GM12878 (cell line): ENCODE results near the gene LRRTM3.

Source experiments
- CTCF ChIP-seq, 3 experiments: IDR thresholded peaks in 2 of 3; conservative IDR thresholded peaks in 1 of 3; 2 replicates each; pipeline ENCODE4 v1.5.1; 2011; ENCODE audit warnings: low read depth in 3 of 3, low read length in 3 of 3, mild to moderate bottlenecking in 3 of 3, control low read depth in 2 of 3, moderate library complexity in 2 of 3, inconsistent platforms in 1 of 3, mixed read lengths in 1 of 3; ENCODE audit not compliant: control insufficient read depth in 2 of 3, insufficient read depth in 1 of 3; ENCODE audit errors: extremely low read depth in 1 of 3
- EZH2 ChIP-seq: IDR thresholded peaks from 2 replicates; pipeline ENCODE4 v1.6.1; 2012; ENCODE audit warnings: low read depth, mild to moderate bottlenecking, control low read depth, inconsistent platforms, low read length, borderline replicate concordance; ENCODE audit not compliant: control insufficient read depth
- HDAC6 ChIP-seq: fragments of 200-600 bp; sonication (generic); IDR thresholded peaks from one replicate; pipeline ENCODE4 v1.8.0; 2017; ENCODE audit warnings: antibody characterized with exemption; ENCODE audit not compliant: unreplicated experiment
- MEF2B ChIP-seq: fragments of 450-650 bp; IDR thresholded peaks from 2 replicates; pipeline ENCODE4 v1.6.1; 2018; ENCODE audit warnings: mild to moderate bottlenecking, moderate library complexity; ENCODE audit not compliant: partially characterized antibody, poor library complexity, severe bottlenecking
- REST ChIP-seq: IDR thresholded peaks from 2 replicates; pipeline ENCODE4 v1.6.1; 2012; ENCODE audit warnings: mild to moderate bottlenecking, low read depth, low read length
- SREBF1 ChIP-seq: IDR thresholded peaks from 2 replicates; pipeline ENCODE4 v1.6.1; 2012; ENCODE audit warnings: mild to moderate bottlenecking, low read length
- SUPT20H ChIP-seq: IDR thresholded peaks from 2 replicates; pipeline ENCODE4 v1.6.1; 2011; ENCODE audit warnings: low read depth, mild to moderate bottlenecking, low read length, moderate library complexity, borderline replicate concordance; ENCODE audit not compliant: control insufficient read depth
- ZNF207 ChIP-seq: fragments of 450-650 bp; IDR thresholded peaks from 2 replicates; pipeline ENCODE4 v1.6.1; 2014; ENCODE audit warnings: antibody characterized with exemption, mild to moderate bottlenecking, borderline replicate concordance
- ZNF274 ChIP-seq: IDR thresholded peaks from one replicate; pipeline ENCODE4 v1.8.0; 2011; ENCODE audit not compliant: insufficient read length, insufficient read depth

DNA sequence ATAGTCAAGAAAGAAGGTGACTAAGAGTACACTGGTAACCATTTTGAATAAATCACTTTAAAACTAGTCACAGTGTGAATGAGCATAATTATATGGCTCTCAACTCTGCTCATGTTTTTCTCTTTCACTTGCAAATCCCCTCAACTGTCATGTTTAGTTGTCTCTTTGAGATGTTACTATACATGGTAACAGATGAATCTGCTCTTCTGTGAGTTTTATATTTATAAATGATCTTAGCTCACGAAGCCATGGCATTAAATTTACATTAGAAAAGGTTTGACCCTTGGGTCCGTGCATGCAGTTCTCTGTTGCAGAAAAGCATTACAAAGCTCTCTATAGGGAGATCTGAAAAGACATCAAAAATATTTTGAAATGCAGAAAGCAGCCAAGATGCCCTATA is 33.0 kb upstream of the LRRTM3 start:
- TF ChIP-seq MEF2B (no peak), SUPT20H (no peak), EZH2 (no peak), ZNF207 (no peak), SREBF1 (no peak), HDAC6 (no peak), CTCF (IDR thresholded peaks at IDR 0.05 in 2 of 3, conservative IDR thresholded peaks at IDR 0.05 in 1 of 3; ENCODE audit: control insufficient read depth in 2 of 3, extremely low read depth in 1 of 3, insufficient read depth in 1 of 3, low read depth in 3 of 3, low read length in 3 of 3) (no peak), REST (no peak), ZNF274 (no peak)
